GM19328 (cell line): ENCODE data around the gene ATRN.

ENCODE experiments used
- ATAC-seq: cut with Tn5 transposase; IDR thresholded peaks from one replicate; pipeline ENCODE4 v1.9.1; 2021; ENCODE audit warnings: mild to moderate bottlenecking, moderate library complexity; ENCODE audit not compliant: unreplicated experiment

The ATRN gene

DNA sequence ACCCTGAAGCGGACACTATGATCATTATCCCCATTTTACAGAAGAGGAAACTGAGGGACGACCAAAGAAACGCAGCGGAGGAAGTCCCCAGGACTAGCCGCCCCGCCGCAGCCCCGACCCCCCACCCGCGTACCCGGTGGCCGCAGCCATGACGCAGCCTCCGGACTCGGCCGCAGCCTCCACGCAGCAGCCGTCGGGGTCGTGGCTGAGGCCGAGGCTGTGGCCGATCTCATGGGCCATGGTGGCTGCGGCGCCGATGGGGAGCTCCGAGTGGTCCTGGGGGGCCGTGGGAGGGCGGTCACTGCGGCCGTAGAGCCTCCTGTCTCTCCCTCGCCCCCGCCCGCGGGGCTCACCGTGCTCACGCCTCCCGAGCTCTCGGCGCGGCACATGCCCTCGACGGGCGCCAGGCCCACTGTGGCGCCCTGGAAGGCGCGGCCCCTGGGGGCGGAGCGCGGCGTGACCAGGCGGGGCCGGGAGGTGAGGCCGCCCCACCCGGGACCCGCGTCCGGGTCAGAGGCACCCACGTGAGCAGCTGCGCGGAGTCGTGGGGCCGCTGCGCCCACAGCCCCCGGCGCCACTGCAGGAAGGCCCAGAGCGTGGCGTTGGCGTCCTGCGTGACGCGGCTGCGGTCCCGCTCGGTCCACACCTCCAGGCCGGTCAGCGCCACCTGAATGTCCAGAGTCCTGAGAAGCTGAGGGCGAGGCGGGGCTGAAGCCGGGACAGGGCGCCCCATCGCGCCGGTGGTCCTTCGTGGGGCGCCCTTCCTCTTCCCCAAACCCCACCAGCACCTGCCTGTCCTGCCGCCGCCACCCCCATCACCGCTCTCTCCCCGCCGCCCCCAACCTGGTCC lies 202.6 kb downstream of the ATRN start:
- ATAC-seq, result no peak

DNA sequence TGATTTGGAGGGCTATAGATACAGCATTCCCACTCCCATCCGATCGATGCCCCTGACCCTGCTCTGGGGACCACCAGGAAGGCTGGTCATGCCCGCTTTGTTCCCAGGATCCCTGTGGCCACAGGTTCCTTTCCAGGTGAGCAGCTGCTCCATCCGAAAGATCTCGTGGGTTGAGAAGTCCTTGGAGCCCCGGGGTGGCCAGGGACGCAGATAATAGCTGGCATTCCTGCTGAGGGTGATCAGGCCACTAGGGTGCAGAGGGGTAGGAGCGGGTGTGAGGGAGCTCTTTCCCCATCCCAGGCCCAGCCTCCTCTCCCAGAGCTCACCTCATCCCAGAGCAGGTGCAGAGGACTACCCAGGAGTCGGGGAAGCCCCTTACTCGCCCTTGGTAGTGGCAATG lies 203.6 kb downstream of the ATRN start:
- no peak for ATAC-seq

DNA sequence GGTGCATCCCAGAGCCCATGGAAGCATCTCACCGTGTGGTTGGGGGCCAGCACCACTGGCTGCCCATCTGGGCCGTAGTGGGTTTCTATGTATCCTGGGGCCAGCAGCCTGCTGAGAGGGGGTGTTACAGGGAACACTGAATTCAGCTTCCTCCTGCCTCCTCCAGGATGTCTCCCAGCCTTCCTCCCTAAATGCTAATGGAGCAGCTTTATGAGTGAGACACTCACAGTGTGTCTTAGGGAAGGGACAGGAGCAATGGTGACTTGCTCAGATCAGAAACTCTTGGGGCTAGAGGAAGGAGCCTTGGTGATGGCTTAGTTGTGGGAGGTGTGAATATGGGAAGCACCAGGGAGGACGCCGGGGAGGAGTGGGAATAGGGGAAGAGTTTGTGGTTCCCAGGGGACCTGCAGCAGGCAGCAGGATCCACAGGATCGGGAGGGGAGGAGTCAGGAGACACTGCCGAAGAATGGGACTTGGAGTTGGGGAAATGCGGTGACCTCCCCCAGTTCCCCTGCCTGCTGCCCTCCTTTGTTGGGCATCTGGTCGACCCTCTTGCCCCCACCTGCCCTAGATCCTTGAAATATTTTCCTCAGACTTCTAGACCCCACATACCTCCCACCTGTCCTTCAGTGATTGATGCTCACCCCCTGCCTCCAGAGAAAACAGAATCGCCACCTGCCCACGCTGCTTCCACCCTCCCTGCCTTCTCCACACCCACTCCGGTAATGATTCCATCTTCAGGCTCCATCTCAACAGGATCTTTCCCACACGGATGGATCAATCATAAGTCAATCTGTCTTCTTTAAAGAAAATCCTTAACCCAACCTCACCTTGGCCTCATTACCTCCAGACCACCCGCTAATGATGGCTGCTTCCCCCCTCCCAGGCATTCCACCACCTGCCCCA lies 204.4 kb downstream of the ATRN start:
- ATAC-seq, result no peak

DNA sequence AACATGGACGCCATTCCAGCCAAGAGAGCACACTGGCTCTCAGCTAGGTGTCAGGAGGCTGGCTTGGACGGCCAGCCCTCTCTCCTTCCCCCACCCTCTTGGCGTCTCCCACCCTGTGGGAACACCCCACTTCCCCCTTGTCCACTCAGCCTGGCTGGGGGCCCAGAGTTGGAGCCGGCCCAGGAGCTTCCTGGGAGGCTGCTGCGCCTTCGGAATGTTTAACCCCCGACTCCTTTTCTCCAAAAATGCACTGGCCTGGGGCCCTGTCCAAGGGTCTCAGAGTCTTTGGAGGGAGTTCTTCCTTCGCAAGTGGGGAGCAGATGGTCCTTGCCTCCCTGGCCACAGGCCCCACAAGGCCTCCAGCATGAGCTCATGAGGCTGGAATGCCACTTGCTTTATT lies 206.9 kb downstream of the ATRN start:
- ATAC-seq, result no peak

DNA sequence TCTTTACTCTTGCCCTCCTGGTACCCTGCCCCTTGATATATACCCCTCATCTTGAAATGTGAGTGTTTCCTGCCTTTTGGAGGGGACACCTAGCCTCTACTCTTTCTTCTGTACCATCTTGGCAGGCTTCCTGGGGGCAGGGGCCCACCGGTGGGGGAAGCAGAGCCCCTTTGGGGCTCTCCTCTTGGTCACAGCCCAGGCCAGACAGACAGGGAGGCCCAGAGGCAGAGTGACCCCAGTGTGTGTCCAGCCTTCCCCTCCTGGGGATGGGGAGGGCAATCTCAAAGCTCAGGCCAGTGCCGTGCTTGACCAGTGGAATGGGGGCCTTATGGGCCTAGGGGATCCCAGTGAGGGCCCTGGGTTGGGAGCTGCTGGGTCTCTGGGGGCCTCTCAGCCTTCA lies 207.4 kb downstream of the ATRN start:
- ATAC-seq, result no peak

DNA sequence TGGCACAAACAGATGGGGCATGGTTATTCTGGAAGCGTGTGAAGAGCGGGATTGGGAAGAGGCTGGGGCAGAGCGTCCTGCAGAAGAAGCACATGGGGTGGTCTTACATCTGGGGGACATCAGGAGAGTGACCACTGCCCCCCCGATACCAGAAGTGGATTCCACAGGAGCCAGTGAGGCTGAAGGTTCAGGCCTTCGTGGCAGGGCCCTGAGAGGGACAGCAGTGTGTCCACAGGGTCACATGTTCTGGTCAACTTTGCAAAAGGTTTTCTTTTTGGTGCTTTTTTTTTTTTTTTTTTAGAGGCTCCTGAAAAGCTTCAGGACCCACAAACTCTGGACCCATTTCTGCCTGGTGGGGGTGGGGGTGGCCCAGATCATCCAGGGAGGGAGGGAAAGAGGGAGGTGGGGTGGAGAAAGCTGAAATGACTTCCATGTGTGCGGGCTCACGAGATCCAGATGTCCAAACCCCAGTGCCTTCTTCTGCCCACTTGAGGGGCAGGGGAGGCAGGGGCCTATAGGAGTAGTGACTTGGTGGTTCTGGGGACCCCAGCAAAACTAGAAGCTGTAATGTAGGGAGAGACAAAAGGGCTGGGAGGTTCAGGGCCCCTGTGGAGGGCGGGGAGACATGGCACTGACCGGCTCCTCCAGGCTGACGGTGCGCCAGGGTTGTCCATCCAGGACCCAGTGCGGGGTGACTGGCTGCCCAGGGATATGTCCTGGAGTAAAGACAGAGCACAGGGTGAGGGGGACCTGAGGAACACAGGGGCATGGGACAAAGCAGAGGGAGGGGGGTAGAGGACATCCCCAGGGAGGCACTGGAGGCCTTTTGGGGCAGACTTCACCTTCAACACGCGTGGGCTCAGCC lies 208.3 kb downstream of the ATRN start:
- ATAC-seq, result no peak

DNA sequence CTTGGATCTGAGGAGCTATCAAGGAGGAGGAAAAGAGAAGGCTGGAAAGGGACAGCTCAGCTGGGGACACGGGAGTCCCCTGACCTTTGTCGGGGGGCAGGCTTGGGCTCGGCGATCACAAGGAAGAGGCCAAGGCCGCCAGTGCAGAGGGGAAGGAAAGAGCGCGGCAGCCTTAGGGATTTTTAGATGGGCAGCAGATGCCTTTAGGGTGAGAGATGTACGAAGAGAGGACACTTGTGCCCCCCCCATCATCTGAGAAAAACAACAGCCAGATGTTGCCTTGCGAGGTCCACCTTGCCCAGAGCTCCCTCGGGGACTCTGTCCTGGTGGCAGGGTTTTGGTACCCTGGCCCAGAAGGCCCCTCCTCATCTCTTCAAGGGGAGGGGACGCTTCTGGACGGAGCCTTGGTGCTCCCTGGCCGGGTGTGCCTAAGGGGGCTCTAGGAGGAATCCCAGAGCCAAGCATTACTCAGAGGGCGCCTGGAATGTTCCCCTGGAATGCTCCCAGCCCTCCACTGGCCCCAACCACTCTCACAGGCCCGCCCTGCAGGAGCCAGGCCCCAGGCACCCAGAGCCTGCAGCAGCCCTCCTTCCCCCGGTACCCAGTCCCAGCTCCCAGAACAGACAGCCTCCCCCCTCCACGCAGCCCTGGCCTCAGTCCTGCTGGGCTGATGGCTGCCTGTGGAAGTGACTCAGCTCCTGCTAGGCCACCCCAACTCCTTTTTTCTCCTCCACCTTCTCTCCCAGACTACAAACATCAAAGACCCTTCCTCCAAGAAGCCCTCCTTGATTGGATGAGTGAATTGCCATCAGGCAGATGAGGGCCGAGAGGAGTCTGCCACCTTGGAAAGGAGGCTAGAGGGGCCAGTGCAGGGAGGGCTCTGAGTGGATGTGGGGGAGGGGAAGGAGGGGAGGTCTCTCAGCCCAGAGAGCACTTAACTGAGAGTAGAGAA lies 209.2 kb downstream of the ATRN start:
- ATAC-seq, result no peak

DNA sequence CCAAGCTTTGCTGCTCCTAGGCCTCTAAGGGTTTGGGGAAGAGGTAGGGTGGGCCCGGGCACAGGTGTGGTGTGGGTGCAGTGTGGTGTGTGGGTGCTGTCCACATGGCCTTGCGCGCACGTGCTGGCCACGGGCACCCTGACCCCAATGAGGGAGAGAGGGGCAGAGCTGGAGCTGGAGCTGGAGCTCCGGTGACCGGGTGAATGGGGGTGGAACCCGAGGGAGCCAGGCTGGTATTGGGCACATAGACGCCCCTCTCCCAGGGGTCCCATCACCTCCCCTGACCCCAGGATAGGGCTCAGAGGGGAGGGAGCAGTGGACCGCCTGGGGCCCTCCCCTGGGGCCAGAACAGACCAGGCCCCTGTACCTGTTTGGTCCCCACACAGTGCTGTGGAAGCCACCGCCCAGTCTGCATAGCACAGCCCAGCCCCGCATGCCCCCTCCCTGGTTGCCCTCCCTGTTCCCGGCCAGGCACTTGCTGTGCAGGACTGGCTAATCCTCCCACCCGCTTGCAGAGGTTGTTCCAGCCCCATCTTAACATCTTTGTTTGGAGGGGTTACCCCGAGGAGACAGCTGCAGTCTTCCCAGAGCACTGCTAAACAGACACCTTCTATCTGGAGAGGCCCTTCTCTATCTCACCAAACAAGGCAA lies 210.0 kb downstream of the ATRN start:
- ATAC-seq, result no peak

DNA sequence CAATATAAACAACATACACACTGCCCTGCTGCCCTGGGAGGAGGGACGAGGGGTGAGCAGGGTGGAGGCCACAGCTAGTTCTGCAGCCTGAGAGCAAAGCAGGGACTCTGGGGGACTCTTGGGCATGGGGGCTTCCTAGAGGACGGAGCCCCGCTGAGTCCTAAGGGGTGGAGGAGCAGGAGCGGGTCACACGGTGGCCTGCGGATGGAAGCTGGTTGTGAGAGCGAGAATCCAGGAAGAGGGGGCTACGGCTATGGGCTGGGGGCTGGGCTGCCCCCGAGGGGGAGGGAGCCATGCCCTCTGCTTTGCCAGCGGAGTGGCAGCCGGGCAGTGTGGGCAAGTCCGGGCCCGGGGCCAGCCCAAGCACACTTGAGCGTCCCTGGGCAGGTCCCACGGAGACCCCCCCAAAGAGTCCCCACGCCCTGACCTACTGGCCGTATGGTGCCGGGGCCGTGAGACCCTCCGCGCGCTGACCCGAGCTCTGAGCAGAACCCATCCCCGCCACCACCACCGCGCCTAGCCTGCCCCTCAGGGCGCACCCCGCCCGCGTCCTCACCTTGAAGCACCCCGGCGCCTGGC lies 210.6 kb downstream of the ATRN start:
- ATAC-seq, result no peak

DNA sequence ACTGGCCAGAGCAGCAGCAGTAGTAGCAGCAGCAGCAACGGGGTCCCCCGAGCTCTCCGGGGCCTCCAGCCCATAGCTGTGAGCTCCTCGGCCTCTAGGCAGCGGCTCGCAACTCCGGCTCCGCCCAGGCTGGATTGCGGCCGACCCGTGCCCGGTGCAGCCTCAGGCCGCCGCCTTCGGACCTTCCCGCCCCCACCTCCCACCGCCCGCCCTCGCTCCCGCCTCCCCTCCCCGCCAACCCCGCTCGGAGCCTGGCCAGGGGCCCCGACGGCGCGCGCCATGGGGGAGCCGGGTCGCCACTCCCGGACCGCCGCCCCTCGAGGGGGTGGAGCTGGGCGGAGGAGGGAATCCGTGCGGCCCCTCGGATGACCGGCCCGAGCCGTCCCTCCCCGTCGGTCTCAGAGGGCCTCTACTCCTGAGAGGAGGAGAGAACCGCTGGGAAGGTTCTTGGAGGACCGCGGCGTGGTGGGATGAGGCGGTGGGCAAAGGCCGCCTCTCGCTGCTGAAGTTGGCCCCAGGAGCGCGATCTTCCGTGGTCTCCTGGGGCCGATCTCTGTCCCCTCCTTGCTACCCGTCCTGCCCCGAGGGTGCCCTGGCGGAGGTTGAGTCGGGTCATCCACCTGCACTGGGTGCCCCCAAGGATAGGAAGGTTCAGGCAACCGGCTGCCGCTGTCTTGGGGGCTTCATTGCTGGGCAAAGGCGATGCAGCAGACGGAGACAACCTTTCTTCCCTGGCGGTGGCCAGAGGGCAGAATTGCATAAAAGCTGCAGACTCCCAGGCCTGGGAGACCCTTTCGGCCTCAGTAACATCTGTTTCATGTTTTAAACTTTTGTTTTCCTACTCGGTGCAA lies 211.3 kb downstream of the ATRN start, which contains the start of gene ADAM33:
Gene ADAM33 (minus strand): TSS at position 80 of the 851 bp plus-strand sequence. CDS start 6 bp downstream, at position 74.
- no peak for ATAC-seq

DNA sequence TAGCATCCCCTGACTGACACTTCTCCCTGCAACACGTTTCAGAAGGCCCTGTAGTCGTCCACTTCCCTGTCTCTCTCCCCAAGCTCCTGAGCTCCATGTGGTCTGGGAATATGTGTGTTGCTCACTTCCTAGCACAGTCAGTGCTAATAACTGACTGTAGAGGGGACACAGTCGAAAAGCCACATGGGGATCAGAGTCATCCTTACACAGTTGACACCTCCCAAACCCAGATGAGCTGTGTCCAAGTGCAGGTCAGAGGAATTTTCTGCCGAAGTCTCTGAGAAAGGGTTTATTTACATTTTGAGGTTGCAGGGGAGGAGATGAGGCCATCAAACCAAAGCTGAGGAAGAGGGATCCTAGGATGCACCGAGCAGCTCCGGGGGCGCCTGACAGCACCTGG lies 214.5 kb downstream of the ATRN start:
- no peak for ATAC-seq

DNA sequence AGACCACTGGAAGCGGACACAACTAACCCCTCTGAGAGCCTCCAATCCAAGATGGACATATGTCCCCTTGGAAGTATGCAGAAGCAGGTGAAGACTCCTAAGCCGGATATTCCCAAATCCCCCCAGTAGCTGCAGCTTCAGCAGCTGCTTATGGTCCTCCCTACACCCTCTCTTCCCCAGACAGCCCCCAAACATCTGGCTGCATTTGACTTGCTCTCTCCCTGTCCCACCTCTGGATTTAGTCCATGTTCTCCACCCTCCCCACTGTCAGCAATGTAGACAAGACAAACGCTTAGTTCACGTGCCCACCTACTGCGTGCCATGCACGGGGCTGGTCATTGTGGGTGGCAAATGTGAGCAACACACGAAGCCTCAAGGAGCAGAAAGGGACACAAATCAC lies 215.6 kb downstream of the ATRN start:
- ATAC-seq, result no peak

DNA sequence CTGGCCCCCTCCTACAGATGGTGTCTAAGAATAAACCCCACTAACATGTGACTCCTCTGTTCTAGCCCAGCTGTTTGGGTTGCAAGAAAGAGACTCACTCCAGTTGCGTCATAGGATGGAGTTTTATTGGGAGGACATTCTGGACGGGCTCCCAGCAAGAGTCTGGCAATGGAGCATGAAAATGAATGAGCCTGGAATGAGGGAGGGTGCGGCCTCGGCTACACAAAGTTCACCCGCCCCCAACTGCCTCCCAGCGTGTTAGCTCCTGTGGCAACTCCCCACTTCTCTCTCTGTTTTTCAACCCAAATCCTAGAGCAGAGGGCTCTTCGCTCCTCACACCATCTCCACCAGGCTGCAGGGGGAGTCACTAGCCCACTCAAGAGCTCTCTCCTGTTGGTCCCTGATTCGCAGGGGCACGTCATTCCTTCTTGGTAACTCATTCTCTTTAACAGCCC lies 216.1 kb downstream of the ATRN start:
- ATAC-seq, result no peak

DNA sequence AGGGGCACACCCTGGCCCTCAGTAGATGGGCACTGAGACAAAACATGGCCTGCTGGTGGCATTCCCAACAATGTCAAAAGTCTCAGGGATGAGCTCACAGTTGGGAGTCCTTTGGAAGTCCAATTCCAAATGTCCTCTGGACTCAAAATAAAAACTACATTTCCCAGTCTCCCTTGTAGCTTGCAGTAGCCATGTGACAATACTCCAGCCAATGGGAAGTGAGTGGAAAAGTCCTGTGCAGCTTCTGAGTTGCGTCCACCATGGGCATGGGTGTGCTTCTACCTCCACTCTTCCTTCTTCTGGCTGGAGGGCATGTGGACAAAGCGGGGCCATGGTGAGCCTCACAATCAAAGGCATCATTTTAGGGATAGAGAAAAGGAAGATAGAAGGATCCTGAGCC lies 216.8 kb downstream of the ATRN start:
- ATAC-seq, result no peak

DNA sequence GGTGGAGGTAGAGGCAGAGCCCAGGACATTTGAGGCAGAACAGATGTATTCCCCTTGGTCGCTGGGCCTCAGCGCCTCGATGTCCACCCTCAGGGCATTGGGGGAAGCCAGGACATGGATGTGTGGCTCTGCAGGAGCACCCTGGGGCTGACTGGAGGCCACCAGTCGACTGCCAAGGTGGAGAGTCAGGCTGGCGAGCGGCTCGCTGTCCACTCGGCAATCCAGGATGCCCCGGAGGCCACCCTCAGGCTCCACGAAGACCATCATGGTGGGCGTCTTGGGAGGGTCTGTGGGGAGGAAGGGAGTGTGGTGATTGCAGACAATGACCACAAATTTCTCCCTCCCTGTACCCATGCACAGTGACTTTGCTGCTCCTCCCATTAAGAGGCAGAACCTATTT lies 219.2 kb downstream of the ATRN start:
- no peak for ATAC-seq

DNA sequence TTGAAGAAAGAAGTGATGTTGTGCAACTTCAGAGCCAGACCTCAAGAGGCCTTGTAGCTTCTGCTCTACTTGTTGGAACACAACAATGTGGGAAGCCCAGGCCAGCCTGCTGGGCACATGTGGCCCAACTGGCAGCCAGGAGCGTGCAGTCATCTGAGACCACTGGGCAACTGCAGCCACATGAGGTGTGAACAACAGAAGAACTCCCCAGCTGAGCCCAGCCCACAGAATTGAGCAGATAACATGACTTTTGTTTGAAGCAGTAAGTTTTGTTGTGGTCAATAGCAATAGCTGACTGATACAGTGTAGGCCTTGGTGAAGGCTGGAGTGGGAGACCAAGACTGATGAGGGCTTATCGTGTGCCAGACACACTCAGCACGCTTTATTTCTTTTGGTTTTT lies 219.6 kb downstream of the ATRN start:
- no peak for ATAC-seq

DNA sequence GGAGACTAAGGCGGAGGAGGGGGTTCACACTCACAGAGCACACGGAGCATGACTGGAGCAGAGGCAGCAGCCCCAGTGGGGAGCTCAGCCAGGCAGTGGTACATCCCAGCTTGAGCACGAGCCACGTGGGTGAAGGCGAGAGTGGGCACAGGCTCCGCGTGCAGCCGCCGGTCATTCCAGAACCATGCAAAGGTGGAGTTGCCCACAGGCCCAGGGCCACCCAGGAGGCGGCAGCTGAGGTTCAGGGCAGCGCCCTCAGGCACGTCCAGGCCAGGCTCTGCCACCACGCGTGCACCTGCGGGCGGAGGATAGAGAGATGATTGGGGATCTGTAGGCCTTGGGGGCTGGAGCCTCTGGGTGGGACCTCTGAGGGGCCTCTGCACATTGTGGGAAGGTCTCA lies 220.5 kb downstream of the ATRN start:
- no peak for ATAC-seq

DNA sequence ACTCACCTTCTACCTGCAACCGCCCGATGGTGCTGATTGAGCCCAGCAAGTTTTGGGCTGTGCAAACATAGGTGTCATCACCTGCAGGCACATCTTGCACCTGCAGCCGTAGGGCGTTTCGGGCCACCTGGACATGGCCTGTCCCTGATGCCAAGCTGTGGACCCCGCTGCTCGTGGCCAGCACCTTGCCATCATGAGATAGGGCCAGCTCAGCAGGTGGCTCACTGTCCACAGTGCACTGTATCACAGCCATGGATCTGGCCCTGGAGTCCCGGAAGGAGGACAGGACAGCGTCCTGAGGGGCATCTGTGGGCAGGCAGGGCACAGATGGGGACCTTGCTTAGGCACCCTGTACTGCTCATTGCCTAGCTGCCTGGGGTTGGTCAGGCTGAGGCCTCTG lies 221.1 kb downstream of the ATRN start:
- no peak for ATAC-seq
